ENCODE results near the gene PCDH15. TPM values are rescaled to one million over a fixed set of nuclear protein-coding genes. Genes with fewer than 3 reads are reported as not detected.

PCDH15 gene
- total RNA-seq, 4 donors from 2014 or later: not detected

GRCh38 chr10:53754596-53755250 lies 1046.3 kb downstream of the PCDH15 start:
- no peak for ATAC-seq
- Histone ChIP-seq H3K4me3 (no peak overlapping the region), H3K36me3 (no peaks in the 10 kb centered on the region), H3K9me3 (peaks cover 0 to under 1% (median 0%) of the 10 kb centered on the region in 3 donors), H3K27me3 (no peaks in the 10 kb centered on the region), H3K4me1 (no peaks in the 10 kb centered on the region), H3K27ac (no peak overlapping the region)
- TF ChIP-seq POLR2A (IDR thresholded peaks at IDR 0.05) (no peak), CTCF (IDR thresholded peaks at IDR 0.05 in 4 of 5, conservative IDR thresholded peaks at IDR 0.05 in 1 of 5) (no peak)
- DNase-seq: no peak
- intact Hi-C loops (cut with DNase I; ENCODE audit: low total_unique reads): no loop called here
- in situ Hi-C loops (cut with MboI; ENCODE audit: low sequenced_read_pairs in 4 of 4): no loop called here

MicroRNAs within 50 kb of the gene (microRNA counts, 767-probe panel; counts per million panel counts)
- 356 to 448 counts per million in 2 donors for microRNA hsa-miR-548f

Small RNA genes within 50 kb of the gene (microRNA-seq; reads per million reads assigned to microRNA genes)
- 0 reads per million in 2 donors for gene MIR548F1 (ENCODE audit: borderline replicate concordance in 2 of 2)
